NCI-H2107 (cell line): ENCODE measurements around the gene VPS35L.

Experiments
- DNase-seq: peaks from one replicate; lab custom pipeline; 2025; lab: John Stamatoyannopoulos, UW

The VPS35L gene

DNA sequence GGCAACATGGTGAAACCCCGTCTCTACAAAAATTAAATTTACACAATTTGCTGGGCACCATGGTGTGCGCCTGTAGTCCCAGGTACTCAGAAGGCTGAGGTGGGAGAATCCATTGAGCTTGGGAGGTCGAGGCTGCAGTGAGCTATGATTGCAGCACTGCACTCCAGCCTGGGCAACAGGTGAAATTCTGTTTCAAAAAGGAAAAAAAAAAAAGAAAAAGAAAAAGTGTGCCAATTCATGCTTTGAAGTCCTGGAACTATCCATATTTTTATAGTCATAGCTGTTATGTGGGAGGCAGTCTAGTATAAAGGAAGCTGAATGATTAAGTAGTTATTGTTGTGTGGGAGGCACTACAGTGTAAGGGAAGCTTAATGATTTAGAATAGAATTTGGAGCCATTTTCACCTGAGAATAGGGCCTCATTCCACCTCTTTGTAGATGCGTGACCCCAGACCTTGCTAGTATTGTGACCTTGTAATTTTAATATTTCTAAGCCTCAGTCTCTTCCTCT lies 194.1 kb downstream of the VPS35L start:
- DNase-seq: no peak
